ENCODE measurements around the gene AP1S1.
"Not testable (repeated sequence)": the region's sequence is repeated elsewhere in the genome, so short reads cannot be mapped to it uniquely, and the experiment has no call there.

AP1S1 gene

GRCh38 chr7:101124376-101125056 lies 29.8 kb upstream of the AP1S1 start:
- FAIRE-seq (peak; percentile 88), DNase-seq (ENCODE audit: low spot score) (peak; percentile 92)

GRCh38 chr7:101125989-101126650 lies 28.2 kb upstream of the AP1S1 start:
- DNase-seq (ENCODE audit: low spot score) (peak; percentile 97), FAIRE-seq (no peak)

DNA sequence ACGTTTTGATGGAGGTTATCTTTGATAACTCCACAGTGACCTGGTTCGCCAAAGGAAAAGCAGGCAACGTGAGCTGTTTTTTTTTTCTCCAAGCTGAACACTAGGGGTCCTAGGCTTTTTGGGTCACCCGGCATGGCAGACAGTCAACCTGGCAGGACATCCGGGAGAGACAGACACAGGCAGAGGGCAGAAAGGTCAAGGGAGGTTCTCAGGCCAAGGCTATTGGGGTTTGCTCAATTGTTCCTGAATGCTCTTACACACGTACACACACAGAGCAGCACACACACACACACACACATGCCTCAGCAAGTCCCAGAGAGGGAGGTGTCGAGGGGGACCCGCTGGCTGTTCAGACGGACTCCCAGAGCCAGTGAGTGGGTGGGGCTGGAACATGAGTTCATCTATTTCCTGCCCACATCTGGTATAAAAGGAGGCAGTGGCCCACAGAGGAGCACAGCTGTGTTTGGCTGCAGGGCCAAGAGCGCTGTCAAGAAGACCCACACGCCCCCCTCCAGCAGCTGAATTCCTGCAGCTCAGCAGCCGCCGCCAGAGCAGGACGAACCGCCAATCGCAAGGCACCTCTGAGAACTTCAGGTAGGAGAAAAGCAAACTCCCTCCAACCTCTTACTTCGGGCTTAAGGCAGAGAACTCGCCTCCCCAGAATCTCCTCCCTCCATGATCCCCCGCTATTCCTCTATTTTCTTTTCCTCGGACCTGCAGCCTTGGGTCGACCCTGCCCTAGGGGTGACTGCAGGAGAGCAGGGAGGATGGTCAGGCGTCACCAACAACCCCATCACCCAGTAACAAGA lies 27.4 kb upstream of the AP1S1 start, which contains the start of gene SERPINE1:
SERPINE1 (plus strand) TSS at position 454 of the 809 bp plus-strand sequence. CDS start 1,290 bp downstream, outside the sequence.
- DNase-seq (ENCODE audit: low spot score) (peak; percentile 99), FAIRE-seq (peak; percentile 83)

DNA sequence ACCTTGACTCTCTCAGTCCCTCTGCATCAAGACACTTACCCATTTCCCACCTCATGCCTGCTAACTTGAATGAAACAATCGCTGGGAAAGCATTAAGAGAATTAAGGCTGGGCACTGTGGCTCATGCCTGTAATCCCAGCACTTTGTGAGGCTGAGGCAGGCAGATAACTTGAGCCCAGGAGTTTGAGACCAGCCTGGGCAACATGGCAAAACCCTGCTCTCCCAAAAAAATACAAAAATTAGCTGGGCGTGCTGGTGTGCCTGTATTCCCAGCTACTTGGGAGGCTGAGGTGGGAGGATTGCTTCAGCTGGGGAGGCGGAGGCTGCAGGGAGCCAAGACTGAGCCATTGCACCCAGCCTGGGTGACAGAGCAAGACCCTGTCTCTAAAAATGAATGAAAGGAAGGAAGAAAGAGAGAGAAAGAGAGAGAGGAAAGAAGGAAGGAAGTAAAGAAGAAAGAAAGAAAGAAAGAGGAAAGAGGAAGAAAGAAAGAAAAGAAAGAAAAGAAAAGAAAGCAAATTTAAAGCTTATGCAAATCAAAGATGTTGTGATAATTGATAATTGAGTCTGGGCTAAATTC lies 26.7 kb upstream of the AP1S1 start:
- FAIRE-seq (no peak), DNase-seq (ENCODE audit: low spot score) (no peak)

DNA sequence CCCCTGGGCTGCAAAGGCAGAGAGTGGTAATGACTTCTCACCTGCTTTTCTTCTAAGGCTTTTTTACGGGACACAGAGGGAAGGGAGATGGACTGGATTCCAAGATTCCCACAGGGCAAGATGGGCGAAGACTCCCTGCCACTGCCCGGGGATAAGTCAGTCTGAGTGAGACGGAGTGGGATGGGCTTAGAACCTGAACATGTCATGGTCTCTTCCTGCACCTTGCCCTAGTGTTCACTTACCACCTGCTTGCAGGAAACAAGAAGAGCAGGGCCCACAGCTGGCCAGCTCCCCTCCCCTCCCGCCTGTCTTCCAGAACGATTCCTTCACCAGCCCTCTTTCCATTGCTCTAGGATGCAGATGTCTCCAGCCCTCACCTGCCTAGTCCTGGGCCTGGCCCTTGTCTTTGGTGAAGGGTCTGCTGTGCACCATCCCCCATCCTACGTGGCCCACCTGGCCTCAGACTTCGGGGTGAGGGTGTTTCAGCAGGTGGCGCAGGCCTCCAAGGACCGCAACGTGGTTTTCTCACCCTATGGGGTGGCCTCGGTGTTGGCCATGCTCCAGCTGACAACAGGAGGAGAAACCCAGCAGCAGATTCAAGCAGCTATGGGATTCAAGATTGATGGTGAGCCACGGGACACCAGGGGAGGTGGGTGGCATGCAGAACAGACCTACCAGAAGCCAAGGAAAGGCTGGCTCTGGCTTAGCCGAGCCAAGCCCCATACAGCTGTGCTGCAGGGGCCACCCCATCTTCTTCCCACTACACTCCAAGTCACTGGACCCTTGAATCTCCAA lies 26.0 kb upstream of the AP1S1 start:
- FAIRE-seq (no peak), DNase-seq (ENCODE audit: low spot score) (peak; percentile 62)

DNA sequence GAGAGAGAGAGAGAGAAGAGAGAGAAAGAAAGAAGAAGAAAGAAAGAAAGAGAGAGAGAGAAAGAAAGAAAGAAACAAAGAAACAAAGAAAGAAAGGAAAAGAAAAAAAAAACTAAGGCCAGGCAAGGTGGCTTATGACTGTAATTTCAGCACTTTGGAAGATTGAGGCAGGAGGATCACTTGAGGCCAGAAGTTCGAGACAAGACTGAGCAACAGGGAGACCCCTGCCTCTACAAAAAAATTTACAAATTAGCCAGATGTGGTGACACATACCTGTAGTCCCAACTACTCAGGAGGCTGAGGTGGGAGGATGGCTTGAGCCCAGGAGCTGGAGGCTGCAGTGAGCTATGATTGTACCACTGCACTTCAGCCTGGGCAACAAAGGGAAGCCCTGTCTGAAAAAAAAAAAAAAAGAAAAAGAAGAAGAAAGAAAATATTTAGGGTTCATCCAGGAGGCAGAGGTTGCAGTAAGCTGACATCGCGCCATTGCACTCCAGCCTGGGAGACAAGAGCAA lies 24.6 kb upstream of the AP1S1 start:
- DNase-seq (ENCODE audit: low spot score) (no peak), FAIRE-seq (no peak)

DNA sequence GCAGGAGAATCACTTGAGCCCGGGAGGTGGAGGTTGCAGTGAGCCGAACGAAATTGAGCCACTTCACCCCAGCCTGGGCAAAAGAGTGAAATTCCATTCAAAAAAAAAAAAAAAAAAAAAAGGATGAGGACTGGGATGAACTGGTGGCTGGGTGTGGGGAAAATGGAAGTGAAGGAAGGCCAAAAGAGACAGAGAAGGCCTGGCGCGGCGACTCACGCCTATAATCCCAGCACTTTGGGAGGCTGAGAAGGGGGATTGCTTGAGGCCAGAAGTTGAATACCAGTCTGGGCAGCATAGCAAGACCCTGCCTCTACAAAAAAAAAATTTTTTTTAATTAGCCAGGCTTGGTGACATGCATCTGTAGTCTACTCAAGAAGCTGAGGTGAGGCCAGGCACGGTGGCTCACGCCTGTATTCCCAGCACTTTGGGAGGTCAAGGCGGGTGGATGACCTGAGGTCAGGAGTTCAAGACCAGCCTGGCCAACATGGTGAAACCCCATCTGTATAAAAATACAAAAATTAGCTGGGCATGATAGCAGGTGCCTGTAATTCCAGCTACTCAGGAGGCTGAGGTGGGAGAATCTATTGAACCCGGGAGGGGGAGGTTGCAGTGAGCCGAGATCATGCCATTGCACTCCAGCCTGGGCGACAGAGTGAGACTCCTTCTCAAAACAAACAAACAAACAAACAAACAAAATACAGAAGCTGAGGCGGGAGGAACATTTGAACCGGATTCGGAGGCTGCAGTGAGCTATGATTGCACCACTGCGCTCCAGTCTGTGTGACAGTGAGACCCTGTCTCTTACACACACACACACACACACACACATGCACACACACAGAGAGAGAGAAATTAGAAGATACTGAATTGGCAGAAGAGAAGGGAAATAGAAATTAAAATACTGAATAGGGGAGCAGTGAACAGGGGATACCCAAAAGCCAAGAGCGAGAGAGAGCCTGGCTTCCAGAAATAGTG lies 21.4 kb upstream of the AP1S1 start:
- FAIRE-seq: not testable (repeated sequence)

DNA sequence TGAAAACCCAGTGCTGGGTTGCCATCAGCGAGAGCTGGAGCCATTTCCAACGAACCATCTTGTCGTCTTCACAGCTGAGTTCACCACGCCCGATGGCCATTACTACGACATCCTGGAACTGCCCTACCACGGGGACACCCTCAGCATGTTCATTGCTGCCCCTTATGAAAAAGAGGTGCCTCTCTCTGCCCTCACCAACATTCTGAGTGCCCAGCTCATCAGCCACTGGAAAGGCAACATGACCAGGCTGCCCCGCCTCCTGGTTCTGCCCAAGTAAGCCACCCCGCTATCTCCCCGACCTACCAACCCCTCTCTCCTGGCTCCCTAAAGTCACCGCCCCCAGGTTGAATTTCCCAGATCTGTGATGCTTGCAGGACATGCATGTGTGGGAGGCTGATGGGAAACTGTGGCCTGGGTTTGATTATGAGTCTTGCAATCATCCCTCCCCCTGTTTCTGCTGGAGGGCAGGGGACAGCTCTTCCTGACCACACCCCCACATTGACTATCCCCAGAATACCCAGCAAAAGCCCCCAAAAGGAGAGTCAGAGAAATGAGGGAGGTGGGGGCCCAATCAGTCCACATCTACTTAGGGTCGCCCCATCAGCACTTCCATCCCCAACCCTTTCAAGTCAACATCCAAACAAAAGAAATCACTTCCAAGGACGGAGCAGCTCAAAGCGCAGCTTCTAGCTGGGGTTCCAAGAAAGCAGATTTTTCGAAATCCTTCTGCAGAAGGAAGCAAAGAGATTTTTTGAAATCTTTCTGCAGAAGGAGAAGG lies 20.5 kb upstream of the AP1S1 start:
- DNase-seq (ENCODE audit: low spot score) (peak; percentile 21), FAIRE-seq (no peak)

More for the DNA sequence above, 21.4 kb upstream of the AP1S1 start:
- peak; percentile 3 for DNase-seq (ENCODE audit: low spot score)

- DNase-seq (ENCODE audit: low spot score): peak; percentile 9
- FAIRE-seq: no peak
These were observed 19.8 kb upstream of the AP1S1 start for GRCh38 chr7:101134399-101134980.

DNA sequence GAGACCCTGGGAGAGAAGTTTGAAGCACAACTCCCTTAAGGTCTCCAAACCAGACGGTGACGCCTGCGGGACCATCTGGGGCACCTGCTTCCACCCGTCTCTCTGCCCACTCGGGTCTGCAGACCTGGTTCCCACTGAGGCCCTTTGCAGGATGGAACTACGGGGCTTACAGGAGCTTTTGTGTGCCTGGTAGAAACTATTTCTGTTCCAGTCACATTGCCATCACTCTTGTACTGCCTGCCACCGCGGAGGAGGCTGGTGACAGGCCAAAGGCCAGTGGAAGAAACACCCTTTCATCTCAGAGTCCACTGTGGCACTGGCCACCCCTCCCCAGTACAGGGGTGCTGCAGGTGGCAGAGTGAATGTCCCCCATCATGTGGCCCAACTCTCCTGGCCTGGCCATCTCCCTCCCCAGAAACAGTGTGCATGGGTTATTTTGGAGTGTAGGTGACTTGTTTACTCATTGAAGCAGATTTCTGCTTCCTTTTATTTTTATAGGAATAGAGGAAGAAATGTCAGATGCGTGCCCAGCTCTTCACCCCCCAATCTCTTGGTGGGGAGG lies 16.5 kb upstream of the AP1S1 start:
- FAIRE-seq: no peak

DNA sequence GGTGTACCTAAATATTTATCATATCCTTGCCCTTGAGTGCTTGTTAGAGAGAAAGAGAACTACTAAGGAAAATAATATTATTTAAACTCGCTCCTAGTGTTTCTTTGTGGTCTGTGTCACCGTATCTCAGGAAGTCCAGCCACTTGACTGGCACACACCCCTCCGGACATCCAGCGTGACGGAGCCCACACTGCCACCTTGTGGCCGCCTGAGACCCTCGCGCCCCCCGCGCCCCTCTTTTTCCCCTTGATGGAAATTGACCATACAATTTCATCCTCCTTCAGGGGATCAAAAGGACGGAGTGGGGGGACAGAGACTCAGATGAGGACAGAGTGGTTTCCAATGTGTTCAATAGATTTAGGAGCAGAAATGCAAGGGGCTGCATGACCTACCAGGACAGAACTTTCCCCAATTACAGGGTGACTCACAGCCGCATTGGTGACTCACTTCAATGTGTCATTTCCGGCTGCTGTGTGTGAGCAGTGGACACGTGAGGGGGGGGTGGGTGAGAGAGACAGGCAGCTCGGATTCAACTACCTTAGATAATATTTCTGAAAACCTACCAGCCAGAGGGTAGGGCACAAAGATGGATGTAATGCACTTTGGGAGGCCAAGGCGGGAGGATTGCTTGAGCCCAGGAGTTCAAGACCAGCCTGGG lies 15.9 kb upstream of the AP1S1 start:
- peak; percentile 87 for FAIRE-seq
- DNase-seq (ENCODE audit: low spot score): peak; percentile 96

More for the DNA sequence above, 16.5 kb upstream of the AP1S1 start:
- DNase-seq (ENCODE audit: low spot score): peak; percentile 3

DNA sequence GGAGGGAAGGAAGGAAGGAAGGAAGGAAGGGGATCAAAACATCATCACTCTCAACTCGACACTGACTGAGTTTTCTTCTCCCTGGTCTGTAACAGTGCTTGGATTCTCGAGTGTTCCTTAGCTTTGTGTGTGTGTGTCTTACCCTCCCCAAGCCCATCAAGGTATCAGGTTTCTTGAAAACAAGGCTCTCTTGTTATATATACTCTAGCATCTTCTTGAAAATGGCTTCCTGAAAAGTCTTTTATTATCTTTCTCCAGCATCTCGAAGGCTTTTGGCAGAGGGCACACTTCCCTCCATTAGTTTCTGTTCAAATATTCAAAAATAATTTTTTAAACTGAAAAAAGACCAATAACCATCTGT lies 14.0 kb upstream of the AP1S1 start:
- FAIRE-seq: no peak
- DNase-seq (ENCODE audit: low spot score): no peak

GRCh38 chr7:101140746-101141382 lies 13.4 kb upstream of the AP1S1 start:
- DNase-seq (ENCODE audit: low spot score): no peak
- no peak for FAIRE-seq

GRCh38 chr7:101151908-101152651 lies 2.2 kb upstream of the AP1S1 start:
- no peak for FAIRE-seq
- no peak for DNase-seq (ENCODE audit: low spot score)

GRCh38 chr7:101154693-101155102 lies 422 bp downstream of the AP1S1 start:
- no peak for DNase-seq (ENCODE audit: low spot score)
- FAIRE-seq: no peak

GRCh38 chr7:101155303-101155702 lies 1.0 kb downstream of the AP1S1 start:
- DNase-seq (ENCODE audit: low spot score) (no peak), FAIRE-seq (no peak)
